WTC11 (cell line): ENCODE results near the gene TNKS2. TPM values are rescaled to one million over a fixed set of nuclear protein-coding genes. Genes with fewer than 3 reads are reported as not detected.
A peak's percentile ranks its signal among the peaks of the same experiment; 100 is the strongest.

Source experiments
- ATAC-seq: fragments of 200-7000 bp; cut with Tn5 transposase; 2 replicates; pipeline ENCODE4 v1.10.0; 2021; ENCODE audit warnings: mild to moderate bottlenecking, moderate library complexity
- CTCF ChIA-PET: fragments of 300-600 bp; sonication (Branson Sonifier 250); formaldehyde crosslinking; loops from one replicate; lab custom pipeline; 2021; ENCODE audit warnings: antibody characterized with exemption; lab: Charles Lee
- POLR2A ChIA-PET: fragments of 350-600 bp; sonication (Branson Sonifier 250); formaldehyde crosslinking; loops from one replicate; lab custom pipeline; 2021; ENCODE audit warnings: antibody characterized with exemption; lab: Charles Lee
- DNase-seq: peaks from one replicate; pipeline ENCODE4 v3.0.0; 2021; ENCODE audit warnings: low spot score
- H3K27ac Mint-ChIP-seq: 2 replicates; pipeline ENCODE4 v1.8.0; 2021; ENCODE audit warnings: mixed read lengths
- H3K27me3 Mint-ChIP-seq: 2 replicates; pipeline ENCODE4 v1.8.0; 2021; ENCODE audit warnings: low read depth, mild to moderate bottlenecking, moderate library complexity, mixed read lengths
- H3K36me3 Mint-ChIP-seq: 2 replicates; pipeline ENCODE4 v1.8.0; 2021; ENCODE audit warnings: mixed read lengths
- H3K4me1 Mint-ChIP-seq: 2 replicates; pipeline ENCODE4 v1.8.0; 2022; ENCODE audit warnings: mixed read lengths
- H3K4me3 Mint-ChIP-seq: 2 replicates; pipeline ENCODE4 v1.8.0; 2021; ENCODE audit warnings: mild to moderate bottlenecking, moderate library complexity, mixed read lengths
- H3K9me3 Mint-ChIP-seq: 2 replicates; pipeline ENCODE4 v1.8.0; 2021; ENCODE audit warnings: mixed read lengths
- ARID4B ChIP-seq: sonication (generic); formaldehyde crosslinking; IDR thresholded peaks from 2 replicates; pipeline ENCODE4 v1.8.0; 2023; ENCODE audit warnings: missing genetic modification reagents, mild to moderate bottlenecking, borderline replicate concordance
- CBFB ChIP-seq: sonication (generic); formaldehyde crosslinking; IDR thresholded peaks from 2 replicates; pipeline ENCODE4 v1.8.1; 2022; ENCODE audit warnings: mild to moderate bottlenecking, low read depth, missing genetic modification reagents
- CTCF ChIP-seq: fragments of 200-600 bp; IDR thresholded peaks from 2 replicates; pipeline ENCODE4 v1.8.0; 2022; ENCODE audit warnings: antibody characterized with exemption
- EMX1 ChIP-seq: fragments of 250-450 bp; sonication (Bioruptor Pico); IDR thresholded peaks from 2 replicates; pipeline ENCODE4 v1.8.0; 2021; ENCODE audit warnings: mild to moderate bottlenecking
- GRHL2 ChIP-seq: fragments of 250-450 bp; sonication (Bioruptor Pico); IDR thresholded peaks from 2 replicates; pipeline ENCODE4 v1.8.0; 2022; ENCODE audit warnings: mild to moderate bottlenecking, moderate library complexity; ENCODE audit not compliant: insufficient replicate concordance, severe bottlenecking
- GTF2I ChIP-seq: fragments of 250-450 bp; sonication (Bioruptor Pico); conservative IDR thresholded peaks from 2 replicates; pipeline ENCODE4 v1.4.0; 2021; ENCODE audit warnings: mild to moderate bottlenecking
- HMGXB4 ChIP-seq: sonication (generic); formaldehyde crosslinking; IDR thresholded peaks from 2 replicates; pipeline ENCODE4 v1.8.1; 2023; ENCODE audit warnings: mild to moderate bottlenecking, moderate library complexity, missing genetic modification reagents
- JAZF1 ChIP-seq: fragments of 250-450 bp; sonication (Bioruptor Pico); IDR thresholded peaks from 2 replicates; pipeline ENCODE4 v1.9.0; 2021; ENCODE audit warnings: moderate library complexity, mild to moderate bottlenecking, inconsistent platforms
- MXD4 ChIP-seq: fragments of 250-450 bp; sonication (Bioruptor Pico); IDR thresholded peaks from 2 replicates; pipeline ENCODE4 v1.8.0; 2021; ENCODE audit warnings: mild to moderate bottlenecking, moderate library complexity, borderline replicate concordance
- NFATC4 ChIP-seq: fragments of 250-450 bp; sonication (Bioruptor Pico); IDR thresholded peaks from 2 replicates; pipeline ENCODE4 v1.9.0; 2021; ENCODE audit warnings: mild to moderate bottlenecking
- NR3C1 ChIP-seq: sonication (generic); formaldehyde crosslinking; conservative IDR thresholded peaks from 2 replicates; pipeline ENCODE4 v1.8.1; 2023; ENCODE audit warnings: low read depth, mild to moderate bottlenecking, missing genetic modification reagents
- OVOL2 ChIP-seq: fragments of 250-450 bp; sonication (Bioruptor Pico); IDR thresholded peaks from 2 replicates; pipeline ENCODE4 v1.9.0; 2021; ENCODE audit warnings: mild to moderate bottlenecking, borderline replicate concordance
- PREB ChIP-seq: sonication (generic); formaldehyde crosslinking; IDR thresholded peaks from 2 replicates; pipeline ENCODE4 v1.8.1; 2022; ENCODE audit warnings: mild to moderate bottlenecking, missing genetic modification reagents, moderate library complexity, borderline replicate concordance
- TCF7 ChIP-seq: sonication (generic); formaldehyde crosslinking; IDR thresholded peaks from 2 replicates; pipeline ENCODE4 v1.8.0; 2022; ENCODE audit warnings: mild to moderate bottlenecking, low read depth, missing genetic modification reagents, moderate library complexity
- TEAD4 ChIP-seq: sonication (generic); formaldehyde crosslinking; IDR thresholded peaks from 2 replicates; pipeline ENCODE4 v1.8.0; 2022; ENCODE audit warnings: mild to moderate bottlenecking, missing genetic modification reagents
- ZBTB21 ChIP-seq: sonication (generic); formaldehyde crosslinking; IDR thresholded peaks from 2 replicates; pipeline ENCODE4 v1.8.1; 2023; ENCODE audit warnings: mild to moderate bottlenecking, missing genetic modification reagents, borderline replicate concordance
- ZNF281 ChIP-seq: sonication (generic); formaldehyde crosslinking; IDR thresholded peaks from 2 replicates; pipeline ENCODE4 v1.8.0; 2023; ENCODE audit warnings: mild to moderate bottlenecking, missing genetic modification reagents
- total RNA-seq: library from RNA; stranded (reverse); gene quantifications from 3 replicates; pipeline ENCODE4 v1.2.3, GENCODE V29; 2021

TNKS2 gene
- total RNA-seq, 1 experiment from 2014 or later = 53.5 TPM

GRCh38 chr10:91875156-91875555 lies 76.9 kb downstream of the TNKS2 start (continued):
- TF ChIP-seq OVOL2 (CRISPR knock-in tag) (no peak), CTCF (no peak), GTF2I (CRISPR knock-in tag) (no peak)

GRCh38 chr10:91875779-91876178 lies 77.6 kb downstream of the TNKS2 start:
- ATAC-seq (no peak), DNase-seq (no peak)
- no peak for TF ChIP-seq NR3C1 (CRISPR knock-in tag)
- Mint-ChIP-seq H3K4me1 (peaks cover 19% of the 10 kb centered on the region), H3K4me3 (no peak overlapping the region), H3K27ac (no peak overlapping the region), H3K9me3 (peaks cover 12% of the 10 kb centered on the region), H3K27me3 (no peaks in the 10 kb centered on the region), H3K36me3 (peaks cover 6% of the 10 kb centered on the region)
- ChIA-PET CTCF (no interaction called here), POLR2A (no interaction called here)

- DNase-seq (no peak), ATAC-seq (no peak)
- Mint-ChIP-seq H3K27me3 (no peaks in the 10 kb centered on the region), H3K27ac (no peak overlapping the region; the same call in 1 of the 2 replicates), H3K4me1 (peaks cover 34% of the 10 kb centered on the region), H3K4me3 (no peak overlapping the region), H3K36me3 (peaks cover 8% of the 10 kb centered on the region), H3K9me3 (peaks cover 7% of the 10 kb centered on the region)
- TF ChIP-seq GRHL2 (CRISPR knock-in tag) = no peak
- no peak for TF ChIP-seq JAZF1
- no peak for TF ChIP-seq NFATC4 (CRISPR knock-in tag)
- no peak for TF ChIP-seq ZBTB21 (CRISPR knock-in tag)
- CTCF ChIA-PET = interaction anchor here (0.6 to 1.7 kb wide), 7 partner anchors 19 to 121 kb away, joined by 3 to 9 read pairs (median 4); partner anchors contain the start of gene TNKS2
- POLR2A ChIA-PET = no interaction called here
Measured at GRCh38 chr10:91879515-91880170, 81.4 kb downstream of the TNKS2 start.

- Mint-ChIP-seq H3K9me3 (peaks cover 3% of the 10 kb centered on the region), H3K27me3 (no peaks in the 10 kb centered on the region), H3K4me1 (peaks cover 40% of the 10 kb centered on the region), H3K36me3 (peaks cover 4% of the 10 kb centered on the region; the same call in 1 of the 2 replicates), H3K4me3 (no peak overlapping the region), H3K27ac (peak overlapping the region; percentile 42; the same call in 1 of the 2 replicates)
- POLR2A ChIA-PET = no interaction called here
- no peak for DNase-seq
- ATAC-seq = peak; percentile 56
- CTCF ChIA-PET = interaction anchor here (0.6 to 1.7 kb wide), 8 partner anchors 15 to 122 kb away, joined by 3 to 9 read pairs (median 4); partner anchors contain the start of gene TNKS2
- TF ChIP-seq TEAD4 (CRISPR knock-in tag) (no peak), NFATC4 (CRISPR knock-in tag) (no peak), TCF7 (no peak), ZNF281 (CRISPR knock-in tag) (no peak), ARID4B (CRISPR knock-in tag) (no peak), CBFB (CRISPR knock-in tag) (no peak), EMX1 (no peak), HMGXB4 (CRISPR knock-in tag) (no peak), GRHL2 (CRISPR knock-in tag) (no peak), MXD4 (no peak), OVOL2 (CRISPR knock-in tag) (no peak), PREB (CRISPR knock-in tag) (no peak)
Measured at GRCh38 chr10:91880310-91880709, 82.1 kb downstream of the TNKS2 start.
